Stimulated activated CD4-positive, alpha-beta T cell treated with anti-CD3 and anti-CD28 coated beads, Interleukin-4, amount 100 ng/mL, for 1 hour (primary cell): ENCODE results near the gene SERPINF2.
"Not testable (repeated sequence)": the region's sequence is repeated elsewhere in the genome, so short reads cannot be mapped to it uniquely, and the experiment has no call there.

Experiments
- DNase-seq: peaks from one replicate; pipeline ENCODE4 v3.0.0-alpha.2; 2020

SERPINF2 gene

DNA sequence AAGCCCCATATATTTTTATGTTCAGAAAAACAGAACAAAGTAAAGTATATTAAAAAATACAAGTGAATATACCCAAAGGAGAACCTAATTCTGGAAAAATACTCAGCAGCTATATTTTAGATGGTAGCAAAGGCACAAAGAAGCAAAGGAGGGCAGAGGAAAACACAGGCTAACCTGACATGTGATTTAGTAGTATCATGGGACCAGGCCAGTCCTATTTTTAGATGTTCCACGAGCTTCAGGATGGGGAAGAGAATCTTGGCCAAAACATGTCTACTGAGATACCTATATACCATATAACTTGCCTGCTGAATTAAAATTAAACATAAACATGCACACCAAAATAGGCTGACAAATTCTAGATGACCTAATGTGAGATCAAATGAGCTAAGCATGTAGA, 54.1 kb downstream of the SERPINF2 start:
- no peak for DNase-seq

DNA sequence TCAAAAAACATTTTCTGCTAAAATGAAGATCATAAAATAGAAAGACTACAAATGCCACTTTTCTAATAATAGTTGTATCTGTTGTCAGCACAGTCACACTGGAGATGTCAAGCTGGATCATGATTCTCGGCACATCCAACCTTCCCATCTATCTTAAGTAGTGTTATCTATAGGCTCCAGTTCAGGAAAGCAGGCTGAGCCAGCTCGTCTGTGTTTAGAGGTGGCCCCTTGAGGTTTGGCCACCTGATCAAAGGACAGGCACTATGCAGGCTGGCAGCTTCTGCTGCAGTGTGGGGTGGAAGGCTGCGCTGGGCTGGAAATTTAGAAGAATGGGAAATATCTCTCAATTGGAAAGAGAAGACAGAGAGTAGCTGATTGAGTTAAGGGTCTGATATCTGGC, 54.7 kb downstream of the SERPINF2 start:
- DNase-seq = no peak

DNA sequence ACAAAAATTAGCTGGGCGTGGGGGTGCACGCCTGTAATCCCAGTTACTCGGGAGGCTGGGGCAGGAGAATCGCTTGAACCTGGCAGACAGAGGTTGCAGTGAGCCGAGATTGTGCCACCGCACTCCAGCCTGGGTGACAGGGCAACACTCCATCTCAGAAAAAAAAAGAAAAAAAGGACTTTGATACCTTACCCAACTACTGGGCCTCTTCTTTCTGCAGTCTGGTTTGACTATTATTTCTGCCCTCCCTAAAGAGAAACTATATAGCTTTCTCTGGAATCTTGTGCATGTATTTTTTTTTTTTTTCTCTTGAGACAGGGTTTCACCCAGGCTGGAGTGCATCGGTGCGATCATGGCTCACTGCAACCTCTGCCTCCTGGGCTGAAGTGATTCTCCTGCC, 55.2 kb downstream of the SERPINF2 start:
- not testable (repeated sequence) for DNase-seq

DNA sequence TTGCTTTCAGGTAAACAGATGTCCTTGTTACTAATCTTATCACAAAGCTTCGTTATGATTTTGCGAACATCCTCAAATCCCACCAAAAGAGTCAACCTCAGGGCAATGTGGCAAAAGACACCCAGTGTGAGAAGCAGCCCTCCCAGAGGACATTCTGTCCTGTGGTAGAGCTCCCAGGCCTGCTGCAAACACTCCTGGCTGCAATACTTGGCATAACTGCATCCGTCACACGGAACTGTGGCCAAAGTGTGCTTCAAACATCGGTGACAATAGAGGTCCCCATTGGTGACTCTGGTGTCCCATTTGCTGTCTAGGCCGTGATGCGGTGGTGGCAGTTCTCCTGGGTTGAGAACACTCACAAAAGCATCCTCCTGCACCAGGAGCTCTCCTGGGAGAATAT, 57.6 kb downstream of the SERPINF2 start:
- no peak for DNase-seq

DNA sequence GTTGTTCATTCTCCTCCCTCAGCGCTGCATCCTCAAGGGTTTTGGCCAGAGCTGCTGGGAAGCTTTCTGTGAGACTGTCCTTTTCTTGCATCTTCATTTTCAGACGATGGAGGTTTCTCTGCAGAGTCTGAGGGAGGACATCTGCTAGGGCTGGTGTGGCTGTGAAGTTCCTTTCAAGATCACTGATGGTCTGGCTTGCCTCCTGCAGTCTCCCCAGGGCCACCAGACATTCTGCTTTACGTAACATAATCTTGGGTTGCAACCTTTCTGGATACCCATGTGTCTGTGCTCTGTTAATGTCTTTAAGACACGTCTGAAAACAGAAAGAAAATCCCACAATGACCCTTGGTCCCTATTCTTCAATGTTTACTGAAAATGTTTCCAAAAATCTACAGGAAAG, 58.0 kb downstream of the SERPINF2 start:
- DNase-seq = no peak

DNA sequence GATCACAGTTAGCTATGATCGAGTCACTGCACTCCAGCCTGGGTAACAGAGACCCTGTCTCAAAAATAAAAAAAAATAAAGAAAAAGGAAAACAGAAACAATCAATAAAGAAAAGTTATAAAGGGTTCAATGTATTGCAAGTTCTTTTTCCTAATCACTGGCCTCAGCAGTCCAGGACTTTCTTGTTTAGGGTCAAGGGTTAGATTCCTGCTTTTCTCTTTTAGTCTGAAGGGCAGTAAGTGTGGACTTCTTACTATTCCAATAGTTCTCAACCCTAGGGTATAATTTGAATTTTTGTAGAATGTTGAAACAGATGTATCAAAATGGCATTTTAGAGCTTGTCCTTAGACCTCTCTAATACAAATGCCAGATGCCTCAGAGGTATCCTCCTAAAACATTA, 59.8 kb downstream of the SERPINF2 start:
- no peak for DNase-seq

DNA sequence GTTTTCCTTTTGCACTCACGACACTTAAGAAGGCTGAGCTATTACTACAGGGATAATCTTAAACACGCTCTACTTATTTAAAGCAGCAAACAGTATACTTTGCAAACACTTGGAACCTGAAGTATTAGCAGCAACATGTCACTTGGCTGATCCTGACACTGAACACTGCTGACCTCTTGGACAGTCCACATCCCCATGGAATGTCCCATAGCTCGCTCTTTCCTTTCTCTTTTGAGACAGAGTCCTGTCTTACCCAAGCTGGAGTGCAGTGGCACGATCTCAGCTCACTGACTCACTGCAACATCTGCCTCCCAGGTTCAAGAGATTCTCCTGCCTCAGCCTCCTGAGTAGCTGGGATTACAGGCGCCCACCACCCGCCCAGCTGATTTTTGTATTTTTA, 60.6 kb downstream of the SERPINF2 start:
- no peak for DNase-seq
